Measurements from ENCODE around the gene OGN.

The OGN gene

DNA sequence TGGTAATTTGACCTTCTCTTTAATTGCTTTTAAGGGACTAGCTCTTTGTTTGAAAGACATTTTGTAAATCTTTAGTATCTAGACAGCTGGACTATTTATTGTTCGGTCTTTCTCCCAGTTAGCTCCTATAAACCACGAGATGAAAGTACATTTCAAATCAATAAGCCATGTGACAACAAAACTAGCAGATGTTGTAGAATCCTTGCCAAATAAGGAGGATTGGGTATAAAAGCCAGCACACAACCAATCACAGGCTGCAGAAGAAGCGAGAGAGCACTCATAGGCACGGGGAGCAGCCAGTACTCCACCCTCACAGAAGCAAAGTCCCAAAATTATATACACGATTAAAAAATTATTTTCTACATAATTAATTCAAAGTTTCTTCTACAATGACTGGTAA, 28.0 kb upstream of the OGN start:
- Histone ChIP-seq H3K27me3 (ENCODE audit: low read depth, low read length) (no peaks in the 10 kb centered on the region), H3K36me3 (replicated peaks; ENCODE audit: low read depth, low read length) (no peaks in the 10 kb centered on the region), H2AFZ (ENCODE audit: low read depth, low read length) (no peak overlapping the region), H3K79me2 (ENCODE audit: low read length) (no peaks in the 10 kb centered on the region), H3K4me2 (ENCODE audit: low read length) (no peak overlapping the region), H3K4me1 (ENCODE audit: low read length) (no peaks in the 10 kb centered on the region), H3K4me3 (ENCODE audit: low read length) (no peak overlapping the region), H3K27ac (ENCODE audit: low read length) (no peak overlapping the region), H3K9ac (ENCODE audit: low read length) (no peak overlapping the region), H3K9me3 (ENCODE audit: insufficient read depth, low read length) (no peaks in the 10 kb centered on the region), H4K20me1 (ENCODE audit: insufficient read depth, low read length) (peaks cover 7% of the 10 kb centered on the region; the same call in 1 of the 2 replicates)
- TF ChIP-seq EZH2phosphoT487 (IDR thresholded peaks at IDR 0.05; ENCODE audit: low read depth), result no peak
- TF ChIP-seq CTCF (IDR thresholded peaks at IDR 0.05; ENCODE audit: low read depth, low read length), result no peak

GRCh38 chr9:92429836-92430235, 25.5 kb upstream of the OGN start:
- Histone ChIP-seq H3K36me3 (replicated peaks; ENCODE audit: low read depth, low read length) (no peaks in the 10 kb centered on the region), H3K27me3 (ENCODE audit: low read depth, low read length) (no peaks in the 10 kb centered on the region), H3K4me2 (ENCODE audit: low read length) (no peak overlapping the region), H3K79me2 (ENCODE audit: low read length) (no peaks in the 10 kb centered on the region), H3K4me1 (ENCODE audit: low read length) (no peaks in the 10 kb centered on the region), H3K9me3 (ENCODE audit: insufficient read depth, low read length) (no peaks in the 10 kb centered on the region), H2AFZ (ENCODE audit: low read depth, low read length) (no peak overlapping the region), H3K4me3 (ENCODE audit: low read length) (no peak overlapping the region), H4K20me1 (ENCODE audit: insufficient read depth, low read length) (no peaks in the 10 kb centered on the region), H3K27ac (ENCODE audit: low read length) (no peak overlapping the region), H3K9ac (ENCODE audit: low read length) (no peak overlapping the region)
- no peak for TF ChIP-seq EZH2phosphoT487 (IDR thresholded peaks at IDR 0.05; ENCODE audit: low read depth)
- no peak for TF ChIP-seq CTCF (IDR thresholded peaks at IDR 0.05; ENCODE audit: low read depth, low read length)

DNA sequence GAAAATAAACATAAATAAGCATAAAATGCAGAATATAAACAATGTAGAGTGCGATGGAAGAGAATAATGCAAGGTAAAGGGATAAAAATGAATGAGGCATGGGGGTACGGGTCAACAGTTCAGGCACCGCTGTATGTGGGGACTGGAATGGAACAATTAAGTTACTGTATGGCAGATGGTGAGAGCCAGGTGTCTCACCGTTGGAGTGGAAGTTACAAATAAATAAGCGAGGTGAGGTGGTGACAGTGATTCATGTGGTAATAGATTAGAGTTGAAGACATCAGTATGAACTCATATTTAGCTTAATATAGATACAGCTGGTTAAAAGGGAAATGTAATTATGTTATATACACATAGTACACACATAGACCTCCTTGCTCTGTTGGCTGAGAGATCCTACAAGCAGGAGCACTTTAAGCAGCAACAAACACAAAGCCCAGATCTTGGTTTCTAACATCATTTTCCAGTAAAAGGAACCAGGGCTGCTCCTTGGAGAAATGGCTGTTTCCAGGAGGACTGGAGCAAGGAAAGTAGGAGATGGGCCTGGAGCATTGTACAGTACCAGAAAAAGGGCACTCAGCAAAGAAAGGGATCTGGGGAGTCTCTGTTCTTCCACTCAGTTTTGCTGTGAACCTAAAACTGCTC, 22.2 kb upstream of the OGN start:
- Histone ChIP-seq H3K9me3 (ENCODE audit: insufficient read depth, low read length) (no peaks in the 10 kb centered on the region), H3K27ac (ENCODE audit: low read length) (no peak overlapping the region), H3K9ac (ENCODE audit: low read length) (no peak overlapping the region), H3K27me3 (ENCODE audit: low read depth, low read length) (no peaks in the 10 kb centered on the region), H3K4me2 (ENCODE audit: low read length) (no peak overlapping the region), H3K79me2 (ENCODE audit: low read length) (no peaks in the 10 kb centered on the region), H2AFZ (ENCODE audit: low read depth, low read length) (no peak overlapping the region), H3K4me3 (ENCODE audit: low read length) (no peak overlapping the region), H3K36me3 (replicated peaks; ENCODE audit: low read depth, low read length) (no peaks in the 10 kb centered on the region), H4K20me1 (ENCODE audit: insufficient read depth, low read length) (no peaks in the 10 kb centered on the region), H3K4me1 (ENCODE audit: low read length) (peaks cover 9% of the 10 kb centered on the region)
- TF ChIP-seq CTCF (IDR thresholded peaks at IDR 0.05; ENCODE audit: low read depth, low read length), result no peak
- TF ChIP-seq EZH2phosphoT487 (IDR thresholded peaks at IDR 0.05; ENCODE audit: low read depth), result no peak

GRCh38 chr9:92425474-92425873, 21.1 kb upstream of the OGN start:
- Histone ChIP-seq H3K9me3 (ENCODE audit: insufficient read depth, low read length) (no peaks in the 10 kb centered on the region), H3K4me2 (ENCODE audit: low read length) (no peak overlapping the region), H4K20me1 (ENCODE audit: insufficient read depth, low read length) (no peaks in the 10 kb centered on the region), H3K27ac (ENCODE audit: low read length) (no peak overlapping the region), H3K36me3 (replicated peaks; ENCODE audit: low read depth, low read length) (no peaks in the 10 kb centered on the region), H3K79me2 (ENCODE audit: low read length) (no peaks in the 10 kb centered on the region), H3K27me3 (ENCODE audit: low read depth, low read length) (no peaks in the 10 kb centered on the region), H3K4me3 (ENCODE audit: low read length) (no peak overlapping the region), H2AFZ (ENCODE audit: low read depth, low read length) (no peak overlapping the region), H3K4me1 (ENCODE audit: low read length) (peaks cover 9% of the 10 kb centered on the region), H3K9ac (ENCODE audit: low read length) (no peak overlapping the region)
- TF ChIP-seq CTCF (IDR thresholded peaks at IDR 0.05; ENCODE audit: low read depth, low read length) (no peak), EZH2phosphoT487 (IDR thresholded peaks at IDR 0.05; ENCODE audit: low read depth) (no peak)
